Activated B cell treated with CpG ODN at 0.5 μM for 24 hours (primary cell): ENCODE measurements around the gene PSIP1. TPM values are rescaled to one million over a fixed set of nuclear protein-coding genes. Genes with fewer than 3 reads are reported as not detected.
"Not testable (repeated sequence)": the region's sequence is repeated elsewhere in the genome, so short reads cannot be mapped to it uniquely, and the experiment has no call there.

Experiments used
- ATAC-seq: fragments of 200-7000 bp; cut with Tn5 transposase; one replicate; pipeline ENCODE4 v1.10.0; 2021; ENCODE audit warnings: low read depth, mild to moderate bottlenecking, moderate library complexity
- CTCF ChIA-PET: fragments of 350-600 bp; sonication (Branson Sonifier 250); formaldehyde crosslinking; loops from one replicate; lab custom pipeline; 2021; ENCODE audit warnings: antibody characterized with exemption; lab: Charles Lee
- POLR2A ChIA-PET: fragments of 350-600 bp; sonication (Branson Sonifier 250); formaldehyde crosslinking; loops from one replicate; lab custom pipeline; 2021; ENCODE audit warnings: antibody characterized with exemption; lab: Charles Lee
- DNase-seq: peaks from one replicate; pipeline ENCODE4 v3.0.0; 2022
- H3K27ac Mint-ChIP-seq: one replicate; pipeline ENCODE4 v1.8.0; 2020; ENCODE audit warnings: mixed read lengths
- H3K27me3 Mint-ChIP-seq: one replicate; pipeline ENCODE4 v1.8.0; 2021; ENCODE audit warnings: mixed read lengths
- H3K36me3 Mint-ChIP-seq: one replicate; pipeline ENCODE4 v1.8.0; 2021; ENCODE audit warnings: low read depth, mixed read lengths
- H3K4me1 Mint-ChIP-seq: one replicate; pipeline ENCODE4 v1.8.0; 2021; ENCODE audit warnings: mixed read lengths
- H3K4me3 Mint-ChIP-seq: one replicate; pipeline ENCODE4 v1.8.0; 2020; ENCODE audit warnings: mild to moderate bottlenecking, mixed read lengths
- H3K9me3 Mint-ChIP-seq: one replicate; pipeline ENCODE4 v1.8.0; 2020; ENCODE audit warnings: mixed read lengths
- CTCF ChIP-seq: fragments of 200-600 bp; IDR thresholded peaks from one replicate; pipeline ENCODE4 v1.8.0; 2022; ENCODE audit warnings: antibody characterized with exemption, mild to moderate bottlenecking
- intact Hi-C: fragments of 100-400 bp; cut with micrococcal nuclease; formaldehyde crosslinking; loops from one replicate; pipeline ENCODE4 v1.15.1; 2024
- total RNA-seq: library from RNA; stranded (reverse); gene quantifications from 2 replicates; pipeline ENCODE4 v1.2.3, GENCODE V29; 2022

PSIP1 gene
- total RNA-seq, 1 donor from 2014 or later = 57.2 TPM

DNA sequence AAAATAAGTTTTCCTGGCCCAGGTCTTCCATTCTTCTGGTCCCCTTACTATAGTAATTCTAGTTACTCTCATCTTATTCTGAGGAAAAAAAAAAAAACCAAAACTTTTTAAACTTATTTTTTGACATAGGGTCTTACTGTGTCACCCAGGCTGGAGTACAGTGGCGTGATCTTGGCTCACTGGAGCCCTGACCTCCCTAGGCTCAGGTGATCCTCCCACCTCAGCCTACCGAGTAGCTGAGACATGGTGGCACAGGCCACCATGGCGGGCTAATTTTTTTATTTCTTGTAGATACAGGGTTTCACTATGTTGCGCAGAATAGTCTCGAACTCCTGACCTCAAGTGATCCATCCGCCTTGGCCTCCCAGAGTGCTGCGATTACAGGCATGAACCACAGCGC lies 49.7 kb downstream of the PSIP1 start:
- intact Hi-C loops = no loop called here
- no peaks in the 10 kb centered on the region for H3K27me3 Mint-ChIP-seq
- no peaks in the 10 kb centered on the region for H3K9me3 Mint-ChIP-seq
- H3K36me3 Mint-ChIP-seq = peaks cover 80% of the 10 kb centered on the region
- ATAC-seq = no peak
- no peak overlapping the region for H3K27ac Mint-ChIP-seq
- no peak for DNase-seq
- ChIA-PET CTCF (no interaction called here), POLR2A (no interaction called here)
- no peak overlapping the region for H3K4me3 Mint-ChIP-seq
- TF ChIP-seq CTCF = no peak
- H3K4me1 Mint-ChIP-seq = no peaks in the 10 kb centered on the region

GRCh38 chr9:15453956-15454355 lies 56.8 kb downstream of the PSIP1 start:
- Mint-ChIP-seq H3K9me3 (no peaks in the 10 kb centered on the region), H3K4me1 (no peaks in the 10 kb centered on the region), H3K4me3 (no peak overlapping the region), H3K36me3 (peaks cover 75% of the 10 kb centered on the region), H3K27me3 (no peaks in the 10 kb centered on the region), H3K27ac (no peak overlapping the region)
- intact Hi-C loops = no loop called here
- ATAC-seq = no peak
- ChIA-PET CTCF (no interaction called here), POLR2A (no interaction called here)
- TF ChIP-seq CTCF = no peak
- DNase-seq = no peak

DNA sequence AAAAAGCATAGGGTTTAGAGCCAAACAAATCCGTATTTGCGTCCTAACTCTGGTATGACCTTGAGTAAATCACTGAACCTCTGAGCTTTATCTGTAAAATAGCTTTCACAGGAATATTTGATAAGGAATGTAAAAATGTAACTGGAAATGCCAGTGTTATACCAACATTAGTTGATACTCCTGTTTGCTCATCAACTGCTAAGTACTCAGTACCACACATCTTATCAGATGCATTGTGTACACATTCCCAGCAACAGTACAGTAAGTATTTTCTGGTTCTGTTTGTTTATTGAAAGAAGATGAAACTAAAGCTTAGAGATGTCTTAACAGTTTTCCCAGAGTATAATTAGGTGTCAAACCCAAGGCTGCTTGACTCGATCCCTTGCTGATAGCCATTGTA lies 66.6 kb downstream of the PSIP1 start:
- no peak for TF ChIP-seq CTCF
- Mint-ChIP-seq H3K27ac (no peak overlapping the region), H3K36me3 (peaks cover 85% of the 10 kb centered on the region), H3K4me3 (no peak overlapping the region), H3K4me1 (no peaks in the 10 kb centered on the region), H3K9me3 (no peaks in the 10 kb centered on the region), H3K27me3 (no peaks in the 10 kb centered on the region)
- DNase-seq = no peak
- ATAC-seq = no peak
- intact Hi-C loops = loop anchor here (2.0 kb wide), 1 partner anchor 17 kb away; no protein-coding TSS in a partner anchor
- ChIA-PET CTCF (no interaction called here), POLR2A (no interaction called here)

DNA sequence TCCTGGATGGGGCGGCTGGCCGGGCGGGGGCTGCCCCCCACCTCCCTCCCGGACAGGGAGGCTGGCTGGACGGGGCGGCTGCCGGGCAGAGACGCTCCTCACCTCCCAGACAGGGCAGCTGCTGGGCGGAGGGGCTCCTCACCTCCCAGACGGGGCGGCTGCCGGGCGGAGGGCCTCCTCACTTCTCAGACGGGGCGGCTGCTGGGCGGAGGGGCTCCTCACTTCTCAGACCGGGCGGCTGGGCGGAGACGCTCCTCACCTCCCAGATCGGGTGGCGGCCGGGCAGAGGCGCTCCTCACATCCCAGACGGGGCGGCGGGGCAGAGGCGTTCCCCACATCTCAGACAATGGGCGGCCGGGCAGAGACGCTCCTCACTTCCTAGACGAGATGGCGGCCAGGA lies 68.5 kb downstream of the PSIP1 start:
- CTCF ChIA-PET, H3K27me3 Mint-ChIP-seq, H3K27ac Mint-ChIP-seq, H3K4me3 Mint-ChIP-seq, intact Hi-C loops, H3K4me1 Mint-ChIP-seq, POLR2A ChIA-PET, DNase-seq, ATAC-seq, H3K9me3 Mint-ChIP-seq: not testable (repeated sequence)
- peaks cover 85% of the 10 kb centered on the region for H3K36me3 Mint-ChIP-seq

DNA sequence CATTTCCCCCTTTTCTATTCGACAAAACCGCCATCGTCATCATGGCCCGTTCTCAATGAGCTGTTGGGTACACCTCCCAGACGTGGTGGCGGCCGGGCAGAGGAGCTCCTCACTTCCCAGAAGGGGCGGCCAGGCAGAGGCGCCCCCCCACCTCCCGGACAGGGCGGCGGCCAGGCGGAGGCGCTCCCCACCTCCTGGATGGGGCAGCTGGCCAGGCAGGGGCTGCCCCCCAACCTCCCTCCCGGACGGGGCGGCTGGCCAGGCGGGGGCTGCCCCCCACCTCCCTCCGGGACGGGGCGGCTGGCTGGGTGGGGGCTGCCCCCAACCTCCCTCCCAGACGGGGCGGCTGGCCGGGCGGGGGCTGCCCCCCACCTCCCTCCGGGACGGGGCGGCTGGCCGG lies 68.9 kb downstream of the PSIP1 start:
- H3K27ac Mint-ChIP-seq, H3K9me3 Mint-ChIP-seq, intact Hi-C loops, CTCF ChIA-PET, H3K4me3 Mint-ChIP-seq, ATAC-seq, POLR2A ChIA-PET, H3K4me1 Mint-ChIP-seq, H3K27me3 Mint-ChIP-seq, DNase-seq: not testable (repeated sequence)
- H3K36me3 Mint-ChIP-seq = peaks cover 85% of the 10 kb centered on the region

GRCh38 chr9:15438891-15439290 lies 71.9 kb downstream of the PSIP1 start:
- ChIA-PET CTCF (no interaction called here), POLR2A (no interaction called here)
- Mint-ChIP-seq H3K4me3 (no peak overlapping the region), H3K9me3 (no peaks in the 10 kb centered on the region), H3K27ac (no peak overlapping the region), H3K36me3 (peaks cover 81% of the 10 kb centered on the region), H3K27me3 (no peaks in the 10 kb centered on the region), H3K4me1 (peaks cover 10% of the 10 kb centered on the region)
- ATAC-seq (no peak), DNase-seq (no peak)
- no peak for TF ChIP-seq CTCF
- intact Hi-C loops = no loop called here
